Colon (tissue), 2 donors: ENCODE results near the gene DISP1.

Source experiments
- FAIRE-seq: peaks from 2 replicates; lab custom pipeline; 2012; peaks lifted over from hg19 to GRCh38; lab: Jason Lieb, UNC
- donor health status: control.
- donor health status: control.

The DISP1 gene, protein sequence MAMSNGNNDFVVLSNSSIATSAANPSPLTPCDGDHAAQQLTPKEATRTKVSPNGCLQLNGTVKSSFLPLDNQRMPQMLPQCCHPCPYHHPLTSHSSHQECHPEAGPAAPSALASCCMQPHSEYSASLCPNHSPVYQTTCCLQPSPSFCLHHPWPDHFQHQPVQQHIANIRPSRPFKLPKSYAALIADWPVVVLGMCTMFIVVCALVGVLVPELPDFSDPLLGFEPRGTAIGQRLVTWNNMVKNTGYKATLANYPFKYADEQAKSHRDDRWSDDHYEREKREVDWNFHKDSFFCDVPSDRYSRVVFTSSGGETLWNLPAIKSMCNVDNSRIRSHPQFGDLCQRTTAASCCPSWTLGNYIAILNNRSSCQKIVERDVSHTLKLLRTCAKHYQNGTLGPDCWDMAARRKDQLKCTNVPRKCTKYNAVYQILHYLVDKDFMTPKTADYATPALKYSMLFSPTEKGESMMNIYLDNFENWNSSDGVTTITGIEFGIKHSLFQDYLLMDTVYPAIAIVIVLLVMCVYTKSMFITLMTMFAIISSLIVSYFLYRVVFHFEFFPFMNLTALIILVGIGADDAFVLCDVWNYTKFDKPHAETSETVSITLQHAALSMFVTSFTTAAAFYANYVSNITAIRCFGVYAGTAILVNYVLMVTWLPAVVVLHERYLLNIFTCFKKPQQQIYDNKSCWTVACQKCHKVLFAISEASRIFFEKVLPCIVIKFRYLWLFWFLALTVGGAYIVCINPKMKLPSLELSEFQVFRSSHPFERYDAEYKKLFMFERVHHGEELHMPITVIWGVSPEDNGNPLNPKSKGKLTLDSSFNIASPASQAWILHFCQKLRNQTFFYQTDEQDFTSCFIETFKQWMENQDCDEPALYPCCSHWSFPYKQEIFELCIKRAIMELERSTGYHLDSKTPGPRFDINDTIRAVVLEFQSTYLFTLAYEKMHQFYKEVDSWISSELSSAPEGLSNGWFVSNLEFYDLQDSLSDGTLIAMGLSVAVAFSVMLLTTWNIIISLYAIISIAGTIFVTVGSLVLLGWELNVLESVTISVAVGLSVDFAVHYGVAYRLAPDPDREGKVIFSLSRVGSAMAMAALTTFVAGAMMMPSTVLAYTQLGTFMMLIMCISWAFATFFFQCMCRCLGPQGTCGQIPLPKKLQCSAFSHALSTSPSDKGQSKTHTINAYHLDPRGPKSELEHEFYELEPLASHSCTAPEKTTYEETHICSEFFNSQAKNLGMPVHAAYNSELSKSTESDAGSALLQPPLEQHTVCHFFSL (N-terminal part only)

DNA sequence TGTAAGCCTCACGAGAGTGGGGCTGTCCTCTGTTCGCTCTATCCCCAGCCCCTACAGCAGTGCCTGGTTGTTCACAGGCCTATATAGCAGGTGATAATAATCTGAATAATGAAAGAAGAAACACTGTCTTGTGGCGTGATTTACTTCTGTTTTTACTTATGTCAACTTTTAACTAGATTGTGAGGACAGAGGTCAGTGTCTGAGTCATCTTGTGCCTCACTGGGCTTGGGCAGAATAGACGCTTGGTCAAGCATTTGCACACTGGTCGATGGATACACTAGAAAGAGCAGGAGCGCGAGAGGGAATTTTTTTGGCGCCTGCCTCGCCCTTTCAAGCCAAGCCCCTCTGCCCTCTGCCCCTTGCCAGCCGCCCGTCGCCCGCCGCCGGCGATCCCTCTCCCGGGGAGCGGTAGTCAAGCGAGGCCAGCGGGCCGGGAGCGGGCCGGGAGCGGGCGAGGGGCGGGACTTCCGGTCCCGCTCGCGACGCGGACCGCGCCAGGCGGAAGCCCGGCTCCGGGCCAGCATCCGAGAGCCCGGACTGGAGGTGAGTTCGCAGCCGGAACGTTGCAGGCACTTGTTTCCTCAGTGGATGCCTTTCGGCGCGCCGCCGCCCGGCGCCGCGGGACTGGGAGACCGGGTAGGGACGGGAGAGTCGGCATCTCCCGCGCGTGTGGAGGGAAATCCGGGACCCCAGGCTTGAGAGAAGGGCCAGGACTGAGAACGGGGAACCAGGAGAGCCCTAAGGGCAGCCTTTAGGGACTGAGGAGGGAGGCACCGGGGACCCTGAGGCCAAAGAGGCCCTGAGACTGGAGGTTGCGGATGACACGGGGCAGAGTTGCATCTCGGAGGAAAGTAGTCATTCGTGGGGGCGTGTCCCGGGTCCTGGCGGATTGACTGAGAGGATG is at the start of gene DISP1:
Gene DISP1 (plus strand): TSS at position 504 of the 904 bp plus-strand sequence. CDS start 127,785 bp downstream, outside the sequence.
- no peak for FAIRE-seq

GRCh38 chr1:222767152-222767571 is 47.7 kb upstream of the DISP1 start:
- FAIRE-seq: no peak

GRCh38 chr1:222768592-222768991 is 46.2 kb upstream of the DISP1 start:
- FAIRE-seq: no peak

- FAIRE-seq: no peak
These were observed 45.7 kb upstream of the DISP1 start for GRCh38 chr1:222769181-222769580.

DNA sequence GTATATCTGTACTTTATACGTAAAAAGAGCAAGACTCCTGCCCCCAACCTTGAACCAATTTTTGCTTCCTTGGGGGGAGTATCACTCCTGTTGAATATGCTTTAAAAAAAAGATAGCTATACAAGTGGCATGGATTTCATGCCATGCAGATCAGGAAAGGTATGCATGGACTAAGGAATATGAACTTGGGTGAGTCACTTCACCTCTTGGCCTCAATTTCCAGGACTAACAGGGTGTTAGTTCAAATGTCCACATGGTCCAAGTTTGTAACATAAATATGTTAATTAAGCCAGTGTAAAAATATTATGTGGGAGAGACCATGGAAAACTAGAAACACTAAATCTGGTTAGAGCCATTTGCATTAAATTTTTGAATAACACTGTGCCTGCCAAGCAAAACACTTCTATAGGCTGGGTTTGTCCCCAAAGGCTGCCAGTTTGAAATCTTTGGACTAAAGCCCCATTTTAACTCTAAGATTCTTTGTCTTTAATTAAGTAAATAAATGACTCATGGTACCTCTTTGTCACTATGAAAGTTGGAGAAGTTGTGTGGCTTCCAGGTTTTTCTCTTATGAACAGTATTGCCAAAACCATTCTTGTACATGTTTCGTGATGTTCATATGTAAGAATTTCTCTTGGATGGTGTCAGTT is 44.7 kb upstream of the DISP1 start:
- no peak for FAIRE-seq

DNA sequence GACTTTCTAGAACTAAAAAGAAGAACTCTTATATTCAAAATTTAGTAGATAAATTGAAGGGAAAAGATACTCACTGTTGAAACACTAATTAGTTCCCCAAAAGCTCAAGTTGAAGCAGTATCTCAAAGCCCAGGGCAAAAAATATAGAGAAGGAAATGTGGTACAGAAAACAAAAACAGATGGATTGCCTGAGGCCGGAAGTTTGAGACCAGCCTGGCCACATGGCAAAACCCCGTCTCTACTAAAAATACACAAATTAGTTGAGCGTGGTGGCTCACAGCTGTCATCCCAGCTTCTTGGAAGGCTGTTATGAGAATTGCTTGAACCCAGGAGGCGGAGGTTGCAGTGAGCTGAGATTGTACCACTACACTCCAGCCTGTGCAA is 41.9 kb upstream of the DISP1 start:
- FAIRE-seq: no peak

- no peak for FAIRE-seq
These were observed 37.4 kb upstream of the DISP1 start for GRCh38 chr1:222777463-222777862.

GRCh38 chr1:222777977-222778376 is 36.9 kb upstream of the DISP1 start:
- FAIRE-seq: no peak

DNA sequence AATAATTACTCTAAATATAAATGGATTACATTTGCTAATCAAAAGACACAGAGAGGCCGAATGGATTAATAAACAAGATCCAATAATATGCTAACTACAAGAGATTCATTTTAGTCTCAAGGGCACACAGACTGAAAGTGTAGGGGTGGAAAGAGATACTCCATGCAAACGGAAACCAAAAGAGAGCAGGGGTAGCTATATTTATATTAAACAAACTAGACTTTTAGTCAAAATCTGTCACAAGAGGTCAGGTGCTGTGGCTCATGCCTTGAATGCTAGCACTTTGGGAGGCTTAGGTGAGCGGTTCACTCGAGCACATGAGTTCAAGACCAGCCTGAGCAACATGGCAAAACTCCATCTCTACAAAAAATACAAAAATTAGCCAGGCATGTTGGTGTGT is 33.6 kb upstream of the DISP1 start:
- no peak for FAIRE-seq

GRCh38 chr1:222783051-222783450 is 31.8 kb upstream of the DISP1 start:
- FAIRE-seq: no peak

DNA sequence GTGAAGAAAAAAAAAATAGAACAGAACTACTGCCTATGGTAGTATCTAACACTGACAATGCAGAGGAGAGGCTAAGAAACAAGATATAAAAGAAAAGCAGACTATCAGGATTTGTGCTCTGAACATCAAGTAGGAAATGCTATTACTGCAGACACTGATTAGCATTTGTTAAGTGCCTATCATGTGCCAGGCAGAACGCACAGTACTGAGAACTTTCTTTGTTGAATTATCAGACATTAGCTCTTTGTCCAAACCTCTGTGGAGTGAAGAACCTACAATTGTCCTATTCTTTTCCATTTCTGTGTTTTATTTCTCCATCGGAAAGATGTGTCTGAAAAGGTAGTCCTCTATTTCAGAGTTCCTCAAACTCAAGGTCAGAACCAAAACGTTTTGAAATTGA is 30.5 kb upstream of the DISP1 start:
- no peak for FAIRE-seq

DNA sequence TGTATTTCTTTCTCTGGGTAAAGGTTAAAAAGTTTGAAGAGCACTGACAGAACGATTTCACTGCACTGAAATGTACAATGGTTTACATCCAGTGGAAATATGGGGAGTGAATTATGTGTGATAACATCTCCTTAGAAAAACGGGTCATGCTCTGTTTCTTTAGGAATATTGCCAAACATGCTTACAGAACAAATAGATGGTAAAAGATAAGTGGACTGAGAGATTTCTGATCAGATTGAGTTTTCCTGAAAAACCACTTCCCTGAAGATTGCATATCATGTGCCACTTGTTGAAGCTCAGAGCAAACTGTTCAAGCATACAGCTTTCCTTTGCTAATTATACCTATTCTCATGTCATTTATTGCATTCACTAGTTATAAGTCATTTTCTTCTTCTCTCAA is 29.9 kb upstream of the DISP1 start:
- FAIRE-seq: no peak

- FAIRE-seq: no peak
These were observed 29.3 kb upstream of the DISP1 start for GRCh38 chr1:222785529-222785928.

GRCh38 chr1:222786121-222786520 is 28.7 kb upstream of the DISP1 start:
- no peak for FAIRE-seq

DNA sequence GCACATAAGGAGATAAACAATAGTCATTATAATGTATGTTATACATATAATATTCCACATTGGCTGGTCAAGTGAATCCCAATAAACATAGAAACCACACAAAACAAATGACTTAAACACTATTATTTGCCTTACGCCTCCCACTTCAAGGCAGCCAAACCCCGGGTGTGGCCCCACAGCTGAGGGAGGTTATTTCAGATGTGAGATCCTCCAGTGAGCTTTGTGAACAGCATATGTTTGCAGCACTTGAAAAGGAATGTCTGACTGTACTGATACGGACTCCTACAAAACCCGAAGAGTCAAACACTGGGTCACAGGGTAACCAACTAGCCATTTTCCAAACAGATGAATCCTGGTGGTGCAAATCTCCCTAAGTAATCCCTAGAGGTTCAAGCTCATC is 27.1 kb upstream of the DISP1 start:
- no peak for FAIRE-seq

DNA sequence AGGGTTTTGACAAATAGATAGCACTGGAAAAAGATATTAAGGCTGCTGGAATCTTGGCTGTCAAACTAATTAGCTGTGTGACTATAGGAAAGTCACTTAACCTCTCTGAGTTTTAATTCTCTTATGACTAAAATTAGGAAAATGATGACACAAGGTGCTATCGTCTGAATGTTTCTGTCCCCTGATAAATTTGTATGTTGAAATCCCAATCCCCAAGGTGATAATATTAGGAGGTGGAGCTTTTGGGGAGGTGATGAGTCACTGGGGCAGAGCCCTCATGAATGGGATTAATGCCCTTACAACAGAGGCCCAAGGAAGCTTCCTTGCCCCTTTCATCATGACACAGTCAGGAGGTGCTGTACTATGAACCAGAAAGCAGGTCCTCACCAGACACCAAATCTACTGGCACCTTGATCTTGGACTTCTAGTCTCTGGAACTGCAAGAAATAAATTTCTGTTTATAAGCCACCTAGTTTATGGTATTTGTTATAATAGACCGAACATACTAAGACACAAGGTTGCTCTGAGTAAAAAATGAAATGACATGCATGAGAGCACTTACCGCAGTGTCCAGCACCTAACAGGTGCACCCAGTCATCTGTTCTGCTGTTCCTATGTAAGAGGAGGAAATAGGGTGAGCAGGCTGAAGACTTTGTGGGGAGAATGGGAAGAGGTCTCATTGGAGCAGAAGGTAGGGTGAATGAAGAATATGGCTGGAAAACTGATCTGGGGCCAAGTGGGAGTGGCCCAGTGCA is 26.3 kb upstream of the DISP1 start:
- FAIRE-seq: no peak

- FAIRE-seq: no peak
These were observed 24.7 kb upstream of the DISP1 start for GRCh38 chr1:222790115-222790514.

GRCh38 chr1:222790520-222790919 is 24.3 kb upstream of the DISP1 start:
- no peak for FAIRE-seq

DNA sequence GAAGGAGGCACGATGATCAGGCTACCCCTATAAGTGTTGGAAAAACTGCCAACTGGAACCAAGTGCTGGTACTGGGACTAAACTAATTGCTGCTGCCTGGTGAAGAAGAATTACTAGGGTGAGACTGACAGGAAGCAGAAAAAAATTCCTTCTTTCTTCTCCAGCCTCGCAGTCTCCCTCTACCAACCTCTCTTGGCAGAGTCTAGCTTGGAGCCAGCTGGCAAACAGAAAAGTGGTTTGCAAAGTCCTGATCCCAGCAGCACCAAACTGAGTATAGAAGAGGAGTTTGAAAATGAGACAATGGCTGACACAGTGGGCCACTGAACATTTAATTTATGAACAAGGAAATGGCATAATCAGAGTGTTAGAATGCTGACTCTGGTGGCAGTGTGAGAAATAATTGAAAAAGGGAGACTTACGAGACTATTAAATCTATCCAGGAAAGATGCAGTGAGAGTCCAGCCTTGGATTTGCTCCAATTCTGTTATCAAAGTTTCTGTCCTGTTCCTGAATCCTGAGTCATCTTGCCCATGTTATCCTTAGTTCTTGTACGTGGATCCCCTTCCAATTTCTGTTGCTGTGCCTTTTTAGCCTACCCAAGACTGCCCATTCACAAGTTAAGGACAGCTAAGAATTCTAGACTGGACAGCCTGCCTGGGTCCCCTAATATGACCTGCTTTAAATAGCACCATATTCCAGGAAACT is 23.7 kb upstream of the DISP1 start:
- FAIRE-seq: no peak
